ENCODE measurements around the gene CASP8. TPM values are rescaled to one million over a fixed set of nuclear protein-coding genes. Genes with fewer than 3 reads are reported as not detected.

Gene CASP8
- total RNA-seq, 1 donor = 28.6 TPM

GRCh38 chr2:201269764-201270163, 9.4 kb downstream of the CASP8 start:
- no peak for DNase-seq (ENCODE audit: low read depth)
- TF ChIP-seq CTCF (IDR thresholded peaks at IDR 0.05; ENCODE audit: insufficient read depth, low read length) = no peak
- no peak overlapping the region for H3K4me3 ChIP-seq (ENCODE audit: low read depth, low read length)

- TF ChIP-seq CTCF (IDR thresholded peaks at IDR 0.05; ENCODE audit: insufficient read depth, low read length) = no peak
- no peak overlapping the region for H3K4me3 ChIP-seq (ENCODE audit: low read depth, low read length)
- no peak for DNase-seq (ENCODE audit: low read depth)
Measured at GRCh38 chr2:201270293-201271001, 10.1 kb downstream of the CASP8 start.

- no peak for DNase-seq (ENCODE audit: low read depth)
- H3K4me3 ChIP-seq (ENCODE audit: low read depth, low read length) = no peak overlapping the region
- no peak for TF ChIP-seq CTCF (IDR thresholded peaks at IDR 0.05; ENCODE audit: insufficient read depth, low read length)
Measured at GRCh38 chr2:201271917-201272316, 11.6 kb downstream of the CASP8 start.

GRCh38 chr2:201273330-201273983, 13.1 kb downstream of the CASP8 start:
- no peak for DNase-seq (ENCODE audit: low read depth)
- no peak for TF ChIP-seq CTCF (IDR thresholded peaks at IDR 0.05; ENCODE audit: insufficient read depth, low read length)
- H3K4me3 ChIP-seq (ENCODE audit: low read depth, low read length) = no peak overlapping the region

- TF ChIP-seq CTCF (IDR thresholded peaks at IDR 0.05; ENCODE audit: insufficient read depth, low read length) = no peak
- no peak for DNase-seq (ENCODE audit: low read depth)
- no peak overlapping the region for H3K4me3 ChIP-seq (ENCODE audit: low read depth, low read length)
Measured at GRCh38 chr2:201275069-201275468, 14.7 kb downstream of the CASP8 start.

- TF ChIP-seq CTCF (IDR thresholded peaks at IDR 0.05; ENCODE audit: insufficient read depth, low read length) = no peak
- DNase-seq (ENCODE audit: low read depth) = no peak
- no peak overlapping the region for H3K4me3 ChIP-seq (ENCODE audit: low read depth, low read length)
Measured at GRCh38 chr2:201275990-201276389, 15.7 kb downstream of the CASP8 start.
